Activated naive CD4-positive, alpha-beta T cell treated with Interleukin-2 at 50 U/mL for 16 hours (primary cell): ENCODE results near the gene DHRS12.

ENCODE experiments used
- DNase-seq: peaks from one replicate; pipeline ENCODE4 v3.0.0-alpha.2; 2020

The DHRS12 gene

GRCh38 chr13:51778392-51778791 is 25.6 kb downstream of the DHRS12 start:
- no peak for DNase-seq

GRCh38 chr13:51777921-51778320 is 26.0 kb downstream of the DHRS12 start:
- no peak for DNase-seq

GRCh38 chr13:51776179-51776578 is 27.8 kb downstream of the DHRS12 start:
- DNase-seq = no peak

- no peak for DNase-seq
Measured at GRCh38 chr13:51773515-51773914, 30.4 kb downstream of the DHRS12 start.

GRCh38 chr13:51772781-51773180 is 31.2 kb downstream of the DHRS12 start:
- DNase-seq = no peak

GRCh38 chr13:51772105-51772455 is 31.9 kb downstream of the DHRS12 start:
- DNase-seq = no peak

- no peak for DNase-seq
Measured at GRCh38 chr13:51771418-51772104, 32.4 kb downstream of the DHRS12 start.

- DNase-seq = no peak
Measured at GRCh38 chr13:51770681-51771417, 33.1 kb downstream of the DHRS12 start.

- no peak for DNase-seq
Measured at GRCh38 chr13:51770160-51770559, 33.8 kb downstream of the DHRS12 start.

GRCh38 chr13:51769455-51770127 is 34.4 kb downstream of the DHRS12 start:
- no peak for DNase-seq

- DNase-seq = no peak
Measured at GRCh38 chr13:51768976-51769375, 35.0 kb downstream of the DHRS12 start.

GRCh38 chr13:51768378-51768921 is 35.5 kb downstream of the DHRS12 start:
- DNase-seq = no peak

GRCh38 chr13:51767100-51767499 is 36.9 kb downstream of the DHRS12 start:
- no peak for DNase-seq

- DNase-seq = no peak
Measured at GRCh38 chr13:51765142-51765515, 38.8 kb downstream of the DHRS12 start.

GRCh38 chr13:51764184-51765141 is 39.5 kb downstream of the DHRS12 start:
- DNase-seq = peak; percentile 76

- no peak for DNase-seq
Measured at GRCh38 chr13:51763486-51763885, 40.5 kb downstream of the DHRS12 start.

GRCh38 chr13:51761643-51762350 is 42.2 kb downstream of the DHRS12 start:
- no peak for DNase-seq

- no peak for DNase-seq
Measured at GRCh38 chr13:51760592-51760991, 43.4 kb downstream of the DHRS12 start.

- DNase-seq = no peak
Measured at GRCh38 chr13:51759240-51759639, 44.7 kb downstream of the DHRS12 start.

GRCh38 chr13:51758691-51759090 is 45.3 kb downstream of the DHRS12 start:
- DNase-seq = no peak

- no peak for DNase-seq
Measured at GRCh38 chr13:51756651-51757050, 47.3 kb downstream of the DHRS12 start.
